ENCODE measurements around the gene NUTM2A.
A peak's percentile ranks its signal among the peaks of the same experiment; 100 is the strongest.
"Not testable (repeated sequence)": the region's sequence is repeated elsewhere in the genome, so short reads cannot be mapped to it uniquely, and the experiment has no call there.

NUTM2A gene

GRCh38 chr10:87225148-87225547 is at the start of gene NUTM2A:
Gene NUTM2A (plus strand): TSS chr10:87225448. CDS start chr10:87225831, 383 bp downstream.
- DNase-seq (ENCODE audit: low read depth, low spot score), result not testable (repeated sequence)

- not testable (repeated sequence) for DNase-seq (ENCODE audit: low read depth, low spot score)
These were observed 47.7 kb upstream of the NUTM2A start for GRCh38 chr10:87177587-87177986.

GRCh38 chr10:87184421-87184820 is 40.8 kb upstream of the NUTM2A start:
- DNase-seq (ENCODE audit: low read depth, low spot score), result peak; percentile 48

GRCh38 chr10:87186016-87186415 is 39.2 kb upstream of the NUTM2A start:
- not testable (repeated sequence) for DNase-seq (ENCODE audit: low read depth, low spot score)

GRCh38 chr10:87187573-87187972 is 37.7 kb upstream of the NUTM2A start:
- DNase-seq (ENCODE audit: low read depth, low spot score), result not testable (repeated sequence)

GRCh38 chr10:87191841-87192240 is 33.4 kb upstream of the NUTM2A start:
- not testable (repeated sequence) for DNase-seq (ENCODE audit: low read depth, low spot score)

GRCh38 chr10:87200924-87201323 is 24.3 kb upstream of the NUTM2A start:
- not testable (repeated sequence) for DNase-seq (ENCODE audit: low read depth, low spot score)

GRCh38 chr10:87204801-87205200 is 20.4 kb upstream of the NUTM2A start:
- DNase-seq (ENCODE audit: low read depth, low spot score), result not testable (repeated sequence)

GRCh38 chr10:87206922-87207321 is 18.3 kb upstream of the NUTM2A start:
- DNase-seq (ENCODE audit: low read depth, low spot score), result not testable (repeated sequence)

- not testable (repeated sequence) for DNase-seq (ENCODE audit: low read depth, low spot score)
These were observed 14.9 kb upstream of the NUTM2A start for GRCh38 chr10:87210309-87210708.

GRCh38 chr10:87211848-87212247 is 13.4 kb upstream of the NUTM2A start:
- not testable (repeated sequence) for DNase-seq (ENCODE audit: low read depth, low spot score)

GRCh38 chr10:87213150-87213765 is 12.0 kb upstream of the NUTM2A start:
- DNase-seq (ENCODE audit: low read depth, low spot score), result not testable (repeated sequence)

- not testable (repeated sequence) for DNase-seq (ENCODE audit: low read depth, low spot score)
These were observed 11.4 kb upstream of the NUTM2A start for GRCh38 chr10:87213806-87214205.

- not testable (repeated sequence) for DNase-seq (ENCODE audit: low read depth, low spot score)
These were observed 9.1 kb upstream of the NUTM2A start for GRCh38 chr10:87216120-87216519.

GRCh38 chr10:87219370-87219769 is 5.9 kb upstream of the NUTM2A start:
- not testable (repeated sequence) for DNase-seq (ENCODE audit: low read depth, low spot score)

- DNase-seq (ENCODE audit: low read depth, low spot score), result not testable (repeated sequence)
These were observed 2.5 kb upstream of the NUTM2A start for GRCh38 chr10:87222789-87223188.

- not testable (repeated sequence) for DNase-seq (ENCODE audit: low read depth, low spot score)
These were observed 3.0 kb downstream of the NUTM2A start for GRCh38 chr10:87228247-87228646.

- DNase-seq (ENCODE audit: low read depth, low spot score), result not testable (repeated sequence)
These were observed 4.0 kb downstream of the NUTM2A start for GRCh38 chr10:87229211-87229610.

- DNase-seq (ENCODE audit: low read depth, low spot score), result not testable (repeated sequence)
These were observed 9.6 kb downstream of the NUTM2A start for GRCh38 chr10:87234854-87235253.

GRCh38 chr10:87237244-87237643 is 12.0 kb downstream of the NUTM2A start:
- not testable (repeated sequence) for DNase-seq (ENCODE audit: low read depth, low spot score)

- DNase-seq (ENCODE audit: low read depth, low spot score), result not testable (repeated sequence)
These were observed 14.1 kb downstream of the NUTM2A start for GRCh38 chr10:87239346-87239808.

GRCh38 chr10:87242192-87242591 is 16.9 kb downstream of the NUTM2A start:
- not testable (repeated sequence) for DNase-seq (ENCODE audit: low read depth, low spot score)

GRCh38 chr10:87247335-87247734 is 22.1 kb downstream of the NUTM2A start:
- DNase-seq (ENCODE audit: low read depth, low spot score), result not testable (repeated sequence)

Data from brain pericyte (primary cell).